Sigmoid colon (tissue), 7 donors: ENCODE measurements around the gene MAPRE3. TPM values are rescaled to one million over a fixed set of nuclear protein-coding genes. Genes with fewer than 3 reads are reported as not detected.
A peak's percentile ranks its signal among the peaks of the same experiment; 100 is the strongest.
"Not testable (repeated sequence)": the region's sequence is repeated elsewhere in the genome, so short reads cannot be mapped to it uniquely, and the experiment has no call there.

ENCODE experiments used
- DNase-seq: peaks from one replicate; pipeline ENCODE4 v3.0.0-alpha.2; 2019
- H3K27ac ChIP-seq, 4 donors: fragments of 200-600 bp; sonication (generic); one replicate each; pipeline ENCODE4 v1.5.1; 2016 to 2019; ENCODE audit warnings: mild to moderate bottlenecking in 1 of 4
- H3K27me3 ChIP-seq, 3 donors: fragments of 200-600 bp; sonication (generic); one replicate each; pipeline ENCODE4 v1.5.1; 2019; ENCODE audit warnings: mild to moderate bottlenecking in 1 of 3
- H3K36me3 ChIP-seq, 4 donors: fragments of 200-600 bp; sonication (generic); one replicate each; pipeline ENCODE4 v1.5.1; 2016 to 2019
- H3K4me1 ChIP-seq, 4 donors: fragments of 200-600 bp; sonication (generic); one replicate each; pipeline ENCODE4 v1.5.1; 2017 to 2019
- H3K4me3 ChIP-seq, 4 donors: fragments of 200-600 bp; sonication (generic); one replicate each; pipeline ENCODE4 v1.5.1; 2017 to 2019; ENCODE audit warnings: mild to moderate bottlenecking in 2 of 4, moderate library complexity in 1 of 4
- H3K9me3 ChIP-seq, 4 donors: fragments of 200-600 bp in 3 of 4; sonication (generic) in 3 of 4; one replicate each; pipeline versions ENCODE4 v1.5.1 to v1.6.1; 2013 to 2019
- CTCF ChIP-seq, 4 experiments: fragments of 450-650 bp in 3 of 4; fragments of 200-600 bp in 1 of 4; IDR thresholded peaks; one replicate each; pipeline ENCODE4 v1.5.1; 2016 to 2019; ENCODE audit warnings: antibody characterized with exemption in 4 of 4, mild to moderate bottlenecking in 3 of 4, moderate library complexity in 2 of 4
- EP300 ChIP-seq, 4 donors: sonication (generic); formaldehyde crosslinking; IDR thresholded peaks; one replicate each; pipeline ENCODE4 v1.6.1; 2017; ENCODE audit warnings: antibody characterized with exemption in 4 of 4
- POLR2A ChIP-seq, 2 donors: fragments of 450-650 bp; IDR thresholded peaks; one replicate each; pipeline ENCODE4 v1.6.1; 2016; ENCODE audit warnings: antibody characterized with exemption in 2 of 2, mild to moderate bottlenecking in 2 of 2, moderate library complexity in 2 of 2
- POLR2AphosphoS5 ChIP-seq, 4 donors: sonication (generic); formaldehyde crosslinking; IDR thresholded peaks; one replicate each; pipeline ENCODE4 v1.6.1; 2017; ENCODE audit warnings: antibody characterized with exemption in 4 of 4
- WGBS, 2 donors: extraction: QIAGEN DNeasy Blood & Tissue Kit; methylation state at CpG; one replicate each; pipeline ENCODE4 v1.1.7; 2013; 5-methylcytosine and 5-hydroxymethylcytosine counted together
- intact Hi-C: fragments of 100-400 bp; cut with DNase I; formaldehyde crosslinking; loops from one replicate; pipeline ENCODE4 v1.15.1; 2023
- polyA plus RNA-seq, 3 donors: library from polyadenylated mRNA; stranded (reverse); fragments of 200-250 nt; gene quantifications; one replicate each; pipeline ENCODE4 v1.2.3, GENCODE V29; 2013
- total RNA-seq, 4 donors: library from RNA; depleted of rRNA; stranded (reverse); fragments of >200 nt; gene quantifications; one replicate each; pipeline ENCODE4 v1.1.0, GENCODE V29; 2016
- donor health status: healthy with polysubstance abuse.
- donor health status: Bipolar disorder and iron deficiency.
- donor health status: healthy.

The MAPRE3 gene
- total and polyA plus RNA-seq, 7 donors = 5.1 to 73.3 (median 15.6) TPM

- Histone ChIP-seq H3K36me3 (peaks cover 0 to 24% (median 5%) of the 10 kb centered on the region in 4 donors), H3K4me3 (no peak overlapping the region), H3K4me1 (peaks cover 0 to 88% (median 82%) of the 10 kb centered on the region in 4 donors), H3K9me3 (no peaks in the 10 kb centered on the region), H3K27me3 (no peaks in the 10 kb centered on the region), H3K27ac (peak overlapping the region; percentile 94 to 98 (median 97))
- 75 to 83% methylated on average over 5 of the region's 5 CpGs for WGBS, 2 donors
- TF ChIP-seq EP300 (IDR thresholded peaks at IDR 0.05) (no peak), POLR2AphosphoS5 (IDR thresholded peaks at IDR 0.05) (no peak), POLR2A (IDR thresholded peaks at IDR 0.05) (no peak), CTCF (IDR thresholded peaks at IDR 0.05) (no peak)
- intact Hi-C loops = no loop called here
- DNase-seq = no peak
These were observed 102.5 kb downstream of the MAPRE3 start for GRCh38 chr2:27072920-27073319.

- H3K4me1 ChIP-seq = peaks cover 0 to 83% (median 79%) of the 10 kb centered on the region in 4 donors
- intact Hi-C loops = no loop called here
These were observed 103.3 kb downstream of the MAPRE3 start for GRCh38 chr2:27073782-27074181.

GRCh38 chr2:27074738-27075565 lies 104.5 kb downstream of the MAPRE3 start:
- H3K27me3 ChIP-seq = no peaks in the 10 kb centered on the region
- no peaks in the 10 kb centered on the region for H3K9me3 ChIP-seq
- TF ChIP-seq POLR2AphosphoS5 (IDR thresholded peaks at IDR 0.05) = no peak
- TF ChIP-seq CTCF (IDR thresholded peaks at IDR 0.05) = no peak
- no peak for TF ChIP-seq POLR2A (IDR thresholded peaks at IDR 0.05)
- TF ChIP-seq EP300 (IDR thresholded peaks at IDR 0.05) = no peak
- no peak overlapping the region for H3K4me3 ChIP-seq
- H3K27ac ChIP-seq = peak overlapping the region; percentile 94 to 98 (median 97)
- peak; percentile 83 for DNase-seq
- 36 to 64% methylated on average over 4 of the region's 4 CpGs for WGBS, 2 donors
- H3K4me1 ChIP-seq = peaks cover 0 to 77% (median 71%) of the 10 kb centered on the region in 4 donors
- intact Hi-C loops = no loop called here
- peaks cover 0 to 3% (median 0%) of the 10 kb centered on the region in 4 donors for H3K36me3 ChIP-seq

More at GRCh38 chr2:27073782-27074181, 103.3 kb downstream of the MAPRE3 start:
- Histone ChIP-seq H3K27ac (peak overlapping the region; percentile 94 to 98 (median 97)), H3K9me3 (no peaks in the 10 kb centered on the region), H3K27me3 (no peaks in the 10 kb centered on the region), H3K36me3 (peaks cover 0 to 15% (median 4%) of the 10 kb centered on the region in 4 donors), H3K4me3 (no peak overlapping the region)
- TF ChIP-seq CTCF (IDR thresholded peaks at IDR 0.05) = no peak
- TF ChIP-seq POLR2A (IDR thresholded peaks at IDR 0.05) = no peak
- TF ChIP-seq POLR2AphosphoS5 (IDR thresholded peaks at IDR 0.05) = no peak
- no peak for TF ChIP-seq EP300 (IDR thresholded peaks at IDR 0.05)
- no peak for DNase-seq
- WGBS, 2 donors = 61 to 64% methylated on average over 2 of the region's 2 CpGs

GRCh38 chr2:27075566-27075871 lies 105.1 kb downstream of the MAPRE3 start:
- H3K36me3 ChIP-seq, intact Hi-C loops, H3K4me3 ChIP-seq, H3K27me3 ChIP-seq, DNase-seq, H3K9me3 ChIP-seq: not testable (repeated sequence)
- Histone ChIP-seq H3K4me1 (peaks cover 0 to 77% (median 71%) of the 10 kb centered on the region in 4 donors), H3K27ac (peak overlapping the region; percentile 94 to 98 (median 97))
- WGBS, 2 donors = 65 to 80% methylated on average over 6 of the region's 6 CpGs

- Histone ChIP-seq H3K9me3 (no peaks in the 10 kb centered on the region), H3K36me3 (peaks cover 0 to 5% (median 0%) of the 10 kb centered on the region in 4 donors), H3K4me1 (peaks cover 0 to 81% (median 73%) of the 10 kb centered on the region in 4 donors), H3K27ac (peak overlapping the region; percentile 94 to 98 (median 97)), H3K27me3 (no peaks in the 10 kb centered on the region), H3K4me3 (no peak overlapping the region)
- intact Hi-C loops = no loop called here
- TF ChIP-seq POLR2A (IDR thresholded peaks at IDR 0.05) (no peak), EP300 (IDR thresholded peaks at IDR 0.05) (no peak), CTCF (IDR thresholded peaks at IDR 0.05) (no peak), POLR2AphosphoS5 (IDR thresholded peaks at IDR 0.05) (no peak)
- no peak for DNase-seq
- WGBS, 2 donors = 66 to 87% methylated on average over 4 of the region's 4 CpGs
These were observed 105.9 kb downstream of the MAPRE3 start for GRCh38 chr2:27076323-27076722.
